GM21423 (cell line): ENCODE results near the gene ELMO2.

Experiments used
- ATAC-seq: cut with Tn5 transposase; IDR thresholded peaks from one replicate; pipeline ENCODE4 v1.9.1; 2021; ENCODE audit warnings: mild to moderate bottlenecking, moderate library complexity; ENCODE audit not compliant: unreplicated experiment

ELMO2 gene

GRCh38 chr20:46353500-46354206 lies 52.8 kb downstream of the ELMO2 start:
- ATAC-seq: no peak

GRCh38 chr20:46352370-46352938 lies 54.0 kb downstream of the ELMO2 start:
- no peak for ATAC-seq

- ATAC-seq: no peak
Observed at GRCh38 chr20:46351357-46352058, 54.9 kb downstream of the ELMO2 start.

- ATAC-seq: no peak
Observed at GRCh38 chr20:46350986-46351267, 55.5 kb downstream of the ELMO2 start.

GRCh38 chr20:46350201-46350985 lies 56.0 kb downstream of the ELMO2 start:
- ATAC-seq: peak; percentile 58

- no peak for ATAC-seq
Observed at GRCh38 chr20:46349742-46350056, 56.7 kb downstream of the ELMO2 start.

- no peak for ATAC-seq
Observed at GRCh38 chr20:46349035-46349741, 57.2 kb downstream of the ELMO2 start.

- no peak for ATAC-seq
Observed at GRCh38 chr20:46347841-46348803, 58.3 kb downstream of the ELMO2 start.

- no peak for ATAC-seq
Observed at GRCh38 chr20:46346770-46347169, 59.6 kb downstream of the ELMO2 start.

- no peak for ATAC-seq
Observed at GRCh38 chr20:46344488-46345162, 61.8 kb downstream of the ELMO2 start.

GRCh38 chr20:46343975-46344357 lies 62.4 kb downstream of the ELMO2 start:
- no peak for ATAC-seq

GRCh38 chr20:46343348-46343974 lies 63.0 kb downstream of the ELMO2 start:
- ATAC-seq: no peak

- ATAC-seq: no peak
Observed at GRCh38 chr20:46342451-46343347, 63.7 kb downstream of the ELMO2 start.

GRCh38 chr20:46342010-46342378 lies 64.4 kb downstream of the ELMO2 start:
- no peak for ATAC-seq

GRCh38 chr20:46341074-46342009 lies 65.1 kb downstream of the ELMO2 start:
- no peak for ATAC-seq

- no peak for ATAC-seq
Observed at GRCh38 chr20:46339037-46339436, 67.4 kb downstream of the ELMO2 start.

- ATAC-seq: no peak
Observed at GRCh38 chr20:46336735-46337134, 69.7 kb downstream of the ELMO2 start.
